H1 (cell line): ENCODE results near the gene APAF1. TPM values are rescaled to one million over a fixed set of nuclear protein-coding genes. Genes with fewer than 3 reads are reported as not detected.

Experiments
- HDAC2 ChIP-seq, 2 experiments: fragments of 300-600 bp in 1 of 2; sonication (generic) in 1 of 2; IDR thresholded peaks; 2 replicates each; pipeline ENCODE4 v1.6.1; 2011 to 2012; ENCODE audit warnings: low read depth in 2 of 2, low read length in 2 of 2, mild to moderate bottlenecking in 2 of 2, moderate library complexity in 2 of 2, borderline replicate concordance in 1 of 2, inconsistent platforms in 1 of 2
- TBP ChIP-seq: IDR thresholded peaks from 2 replicates; pipeline ENCODE4 v1.6.1; 2011; ENCODE audit warnings: low read depth, low read length, improper control_type of control experiment
- polyA plus RNA-seq, 7 experiments: library from polyadenylated mRNA; depleted of rRNA in 3 of 7; stranded (reverse) in 5 of 7; unstranded in 2 of 7; fragments of >200 nt in 5 of 7; fragments of 200-250 nt in 2 of 7; gene quantifications; 1 replicate in 5 of 7; 2 replicates in 1 of 7; 4 replicates in 1 of 7; pipeline versions ENCODE4 v1.2.1 to v1.2.3, GENCODE V29; 2011 to 2013; ENCODE audit warnings: missing spikeins in 2 of 7, mixed read lengths in 2 of 7
- total RNA-seq: library from RNA; stranded (reverse); fragmentation: NEBNext Ultra II Directional; extraction: Animal tissue kit (Norgen Biotek cat#: 25700); gene quantifications from 2 replicates; pipeline ENCODE4 v1.2.1, GENCODE V29; 2021

Gene APAF1
- total and polyA plus RNA-seq, 2 of the 8 experiments (the other 6 are each of a cell fraction or from before 2014, with no cell fraction given) = 4.7 to 22.6 TPM

DNA sequence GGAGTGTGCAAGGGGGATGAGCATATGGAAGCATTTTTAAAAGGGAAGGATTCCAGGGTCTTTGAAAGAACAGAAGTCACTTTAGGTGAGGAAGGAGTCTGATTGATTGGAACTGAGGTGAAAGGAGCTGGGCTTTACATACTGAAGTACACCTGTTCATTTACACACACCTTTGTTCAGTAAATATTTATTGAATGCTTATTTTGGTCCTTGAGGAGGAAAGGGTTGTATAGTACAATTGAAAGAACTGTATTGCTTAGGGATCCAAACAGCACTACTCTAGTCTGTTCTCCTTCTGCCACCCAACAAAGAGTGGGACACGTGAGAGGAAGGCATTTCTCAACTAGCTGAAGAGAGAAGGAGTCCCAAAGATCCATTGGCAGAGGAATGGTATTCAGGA is 63.9 kb downstream of the APAF1 start (continued):
- TF ChIP-seq HDAC2 (IDR thresholded peaks at IDR 0.05; ENCODE audit: borderline replicate concordance in 1 of 2, low read depth in 2 of 2, low read length in 2 of 2) (no peak), TBP (no peak)
